Peyer's patch (tissue), 4 donors: Measurements from ENCODE around the gene PPIA.

Source experiments
- CTCF ChIP-seq, 6 experiments: fragments of 450-650 bp in 4 of 6; fragments of 200-600 bp in 2 of 6; sonication (generic) in 1 of 6; IDR thresholded peaks; one replicate each; pipeline ENCODE4 v1.5.1; 2017 to 2019; ENCODE audit warnings: antibody characterized with exemption in 6 of 6, mild to moderate bottlenecking in 3 of 6, moderate library complexity in 1 of 6
- POLR2A ChIP-seq, 2 donors: fragments of 450-650 bp; IDR thresholded peaks; one replicate each; pipeline ENCODE4 v1.5.1; 2017; ENCODE audit warnings: antibody characterized with exemption in 2 of 2, mild to moderate bottlenecking in 2 of 2, moderate library complexity in 2 of 2

- no peak for TF ChIP-seq CTCF (IDR thresholded peaks at IDR 0.05)
- TF ChIP-seq POLR2A (IDR thresholded peaks at IDR 0.05): no peak
These were observed 3.5 kb downstream of the PPIA start for GRCh38 chr7:44799939-44800338.
